Central memory CD8-positive, alpha-beta T cell (primary cell): ENCODE measurements around the gene DYRK1B.

Source experiments
- ATAC-seq: fragments of 150-1000 bp; cut with Tn5 transposase; replicated peaks from 2 replicates; pipeline ENCODE4 v1.10.0; 2022; ENCODE audit warnings: mild to moderate bottlenecking, moderate FRiP score, moderate number of reproducible peaks; ENCODE audit not compliant: poor library complexity, severe bottlenecking; ENCODE audit errors: extremely low read depth
- DNase-seq, 2 donors: peaks; one replicate each; pipeline ENCODE4 v3.0.0; 2021; ENCODE audit warnings: low spot score in 2 of 2
- H3K27ac Mint-ChIP-seq: one replicate; pipeline ENCODE4 v1.8.0; 2022; ENCODE audit warnings: low read depth, mild to moderate bottlenecking, moderate library complexity, mixed read lengths
- H3K27me3 Mint-ChIP-seq: one replicate; pipeline ENCODE4 v1.8.0; 2022; ENCODE audit warnings: mixed read lengths
- H3K36me3 Mint-ChIP-seq: one replicate; pipeline ENCODE4 v1.8.0; 2022; ENCODE audit warnings: mild to moderate bottlenecking, moderate library complexity, mixed read lengths; ENCODE audit not compliant: insufficient read depth
- H3K4me1 Mint-ChIP-seq: one replicate; pipeline ENCODE4 v1.8.0; 2022; ENCODE audit warnings: mixed read lengths
- H3K4me3 Mint-ChIP-seq: one replicate; pipeline ENCODE4 v1.8.0; 2022; ENCODE audit warnings: mild to moderate bottlenecking, moderate library complexity, mixed read lengths
- H3K9me3 Mint-ChIP-seq: one replicate; pipeline ENCODE4 v1.8.0; 2022; ENCODE audit warnings: mixed read lengths

The DYRK1B gene

DNA sequence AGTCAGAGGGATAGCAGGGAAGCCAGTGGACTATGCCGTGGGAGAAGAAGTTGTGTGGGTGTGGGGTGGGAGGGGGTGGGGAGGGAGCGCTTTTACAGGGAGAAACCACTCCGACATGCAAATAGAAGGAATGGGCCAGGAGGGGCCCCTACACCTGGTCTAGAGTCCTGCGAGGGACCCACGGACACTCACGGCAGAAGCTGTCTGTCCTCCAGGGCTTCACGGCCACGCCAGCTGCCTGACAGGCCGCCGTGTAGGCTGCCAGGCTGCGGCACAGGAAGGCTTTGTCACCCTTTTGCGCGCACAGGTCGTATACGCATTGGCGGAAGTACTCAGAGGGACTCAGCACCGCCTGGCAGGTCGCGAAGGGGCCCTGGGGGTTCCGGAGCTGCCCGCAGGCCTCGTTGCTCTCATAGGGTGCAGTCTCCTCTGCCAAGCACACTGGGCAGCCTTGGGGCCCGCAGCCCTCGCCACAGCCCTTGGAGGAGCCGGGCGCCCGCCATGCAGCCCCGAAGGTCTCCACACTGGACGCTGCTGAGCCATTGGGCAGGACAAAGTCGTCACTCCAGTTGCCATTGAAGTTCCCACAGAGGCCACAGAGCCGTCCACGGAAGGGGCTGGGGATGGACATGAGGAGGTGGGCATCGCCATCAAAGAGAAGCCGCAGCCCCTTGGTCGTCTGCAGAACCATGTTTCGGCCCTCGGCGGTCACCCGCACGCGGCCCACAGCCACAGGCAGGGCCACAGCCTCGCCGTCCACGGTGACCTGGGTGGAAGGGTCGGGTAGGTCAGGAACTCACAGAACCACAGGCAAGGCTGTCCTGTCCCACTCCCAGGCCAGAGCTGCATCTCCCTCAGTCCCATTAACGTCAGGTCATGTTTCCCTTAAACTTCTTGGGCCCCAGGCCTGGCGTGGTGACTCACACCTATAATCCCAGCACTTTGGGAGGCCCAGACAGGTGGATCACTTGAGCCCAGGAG lies 38.2 kb upstream of the DYRK1B start:
- H3K4me3 Mint-ChIP-seq, result no peak overlapping the region

DNA sequence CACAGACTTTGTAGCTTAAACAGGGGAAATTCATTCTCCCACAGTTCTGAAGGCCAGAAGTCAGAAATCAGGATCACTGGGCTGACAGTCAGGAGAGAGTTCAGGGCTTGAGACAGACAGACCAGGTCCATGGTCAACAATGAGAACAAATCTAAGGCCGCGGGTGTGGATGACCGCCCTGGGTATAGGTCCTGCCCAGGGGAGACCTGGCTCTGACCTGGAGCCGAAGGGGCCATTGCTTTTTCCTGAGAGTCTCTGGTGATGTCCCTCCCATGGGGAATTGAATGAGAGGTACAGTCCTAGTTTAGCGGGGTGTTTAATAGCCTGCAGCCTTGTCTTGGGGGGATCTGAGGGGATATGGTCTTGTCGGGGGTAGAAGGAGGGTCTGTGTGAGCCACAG lies 37.4 kb upstream of the DYRK1B start:
- DNase-seq, result no peak
- ATAC-seq, result no peak
- peaks cover 22% of the 10 kb centered on the region for H3K36me3 Mint-ChIP-seq
- H3K4me1 Mint-ChIP-seq, result no peaks in the 10 kb centered on the region
- no peak overlapping the region for H3K27ac Mint-ChIP-seq
- H3K9me3 Mint-ChIP-seq, result no peaks in the 10 kb centered on the region
- H3K27me3 Mint-ChIP-seq, result no peaks in the 10 kb centered on the region
- H3K4me3 Mint-ChIP-seq, result no peak overlapping the region

More for the DNA sequence above, 38.2 kb upstream of the DYRK1B start:
- Mint-ChIP-seq H3K9me3 (no peaks in the 10 kb centered on the region), H3K27ac (no peak overlapping the region), H3K27me3 (no peaks in the 10 kb centered on the region), H3K4me1 (no peaks in the 10 kb centered on the region), H3K36me3 (peaks cover 19% of the 10 kb centered on the region)
- ATAC-seq, result no peak
- DNase-seq, result no peak

DNA sequence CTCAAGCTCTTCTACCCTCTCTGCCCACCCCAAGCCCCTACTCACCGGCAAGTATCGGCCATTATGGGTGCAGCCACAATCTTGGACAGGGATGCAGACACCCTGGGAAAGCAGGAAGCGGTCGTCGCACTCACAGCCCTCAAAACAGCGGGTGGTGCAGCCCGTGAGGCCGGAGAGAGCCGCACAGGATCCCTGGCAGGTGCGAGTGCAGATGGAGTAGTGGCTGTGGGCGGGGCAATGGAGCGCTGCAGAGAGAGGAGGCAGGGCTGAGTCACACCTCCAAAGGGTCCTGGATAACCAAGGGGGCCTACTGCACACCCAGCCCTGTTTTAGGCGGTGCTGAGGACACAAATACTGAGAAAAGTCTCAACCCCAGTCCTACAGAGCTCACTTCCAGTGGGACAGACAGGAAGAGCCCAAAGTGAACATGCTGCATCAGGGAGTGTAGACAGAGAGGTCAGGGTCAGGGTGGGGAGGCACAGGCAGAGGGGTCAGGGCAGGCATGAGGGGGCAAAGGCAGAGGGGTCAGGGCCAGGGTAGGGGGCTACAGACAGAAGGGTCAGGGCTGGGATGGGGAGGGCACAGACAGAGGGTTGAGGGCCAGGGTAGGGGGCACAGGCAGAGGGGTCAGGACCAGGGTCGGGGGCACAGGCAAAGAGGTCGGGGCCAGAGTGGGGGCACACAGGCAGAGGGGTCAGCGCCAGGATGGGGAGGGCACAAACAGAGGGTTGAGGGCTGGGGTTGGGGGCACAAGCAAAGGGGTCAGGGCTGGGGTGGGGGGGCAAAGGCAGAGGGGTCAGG lies 36.4 kb upstream of the DYRK1B start:
- Mint-ChIP-seq H3K4me1 (no peaks in the 10 kb centered on the region), H3K36me3 (peaks cover 23% of the 10 kb centered on the region), H3K27me3 (no peaks in the 10 kb centered on the region), H3K9me3 (no peaks in the 10 kb centered on the region), H3K4me3 (no peak overlapping the region), H3K27ac (no peak overlapping the region)
- ATAC-seq, result no peak
- no peak for DNase-seq

DNA sequence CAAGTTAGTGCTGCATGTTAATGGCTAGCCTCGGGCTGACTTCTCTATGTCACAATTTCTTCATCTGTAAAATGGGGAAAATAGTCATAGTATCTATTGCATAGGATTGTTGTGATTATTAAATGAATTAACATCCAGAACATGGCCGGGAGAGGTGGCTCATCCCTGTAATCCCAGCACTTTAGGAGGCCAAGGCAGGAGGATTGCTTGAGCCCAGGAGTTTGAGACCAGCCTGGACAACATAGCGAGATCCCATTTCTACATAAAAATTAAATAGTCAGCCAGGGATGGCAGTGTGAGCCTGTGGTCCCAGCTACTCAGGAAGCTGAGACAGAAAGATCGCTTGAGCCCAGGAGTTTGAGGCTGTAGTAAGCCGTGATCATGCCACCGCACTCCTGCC lies 34.0 kb upstream of the DYRK1B start:
- no peaks in the 10 kb centered on the region for H3K27me3 Mint-ChIP-seq

DNA sequence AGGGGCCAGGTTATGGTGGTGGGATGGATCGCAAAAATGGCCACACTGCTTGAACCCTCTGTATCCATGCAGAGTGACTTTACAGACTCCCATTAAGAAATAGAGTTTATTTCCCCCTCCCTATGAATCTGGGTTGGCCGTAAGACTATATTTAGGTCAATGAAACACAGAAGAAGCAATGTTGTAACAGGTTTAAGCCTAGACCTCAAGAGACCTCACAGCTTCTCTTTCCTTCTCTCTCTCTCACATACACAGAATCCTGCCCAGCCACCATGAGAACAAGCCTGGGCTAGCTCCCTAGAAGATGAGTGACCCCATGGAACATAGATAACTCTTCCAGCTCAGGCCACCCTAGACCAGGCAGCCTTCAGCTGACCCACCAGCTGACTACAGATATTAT lies 33.2 kb upstream of the DYRK1B start:
- no peak overlapping the region for H3K27ac Mint-ChIP-seq
- ATAC-seq (no peak), DNase-seq (no peak)
- no peaks in the 10 kb centered on the region for H3K4me1 Mint-ChIP-seq
- H3K9me3 Mint-ChIP-seq, result no peaks in the 10 kb centered on the region
- peaks cover 31% of the 10 kb centered on the region for H3K36me3 Mint-ChIP-seq
- H3K4me3 Mint-ChIP-seq, result no peak overlapping the region
- no peaks in the 10 kb centered on the region for H3K27me3 Mint-ChIP-seq

More for the DNA sequence above, 34.0 kb upstream of the DYRK1B start:
- peaks cover 31% of the 10 kb centered on the region for H3K36me3 Mint-ChIP-seq
- ATAC-seq (no peak), DNase-seq (no peak)
- no peaks in the 10 kb centered on the region for H3K4me1 Mint-ChIP-seq
- H3K4me3 Mint-ChIP-seq, result no peak overlapping the region
- no peaks in the 10 kb centered on the region for H3K9me3 Mint-ChIP-seq
- no peak overlapping the region for H3K27ac Mint-ChIP-seq

DNA sequence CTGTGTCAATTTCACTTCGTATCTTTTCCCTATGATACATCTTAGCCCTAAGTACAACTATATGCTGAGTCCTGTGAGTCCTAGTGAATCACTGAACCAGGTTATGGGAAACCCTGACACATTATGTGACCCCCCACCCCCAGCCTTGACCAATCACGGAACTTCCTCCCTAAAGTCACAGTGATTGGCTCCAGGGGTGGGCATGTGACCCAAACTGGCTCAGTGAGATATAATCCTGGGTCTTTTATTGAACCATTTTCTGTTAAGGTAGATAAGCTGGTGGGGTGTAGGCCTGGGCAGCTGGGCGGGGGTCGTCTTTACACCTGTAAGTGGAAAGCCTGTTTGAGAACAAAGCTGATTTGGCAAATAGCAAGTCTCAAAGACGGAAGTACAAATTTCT lies 32.0 kb upstream of the DYRK1B start:
- Mint-ChIP-seq H3K27ac (no peak overlapping the region), H3K36me3 (peaks cover 27% of the 10 kb centered on the region), H3K4me3 (no peak overlapping the region)

DNA sequence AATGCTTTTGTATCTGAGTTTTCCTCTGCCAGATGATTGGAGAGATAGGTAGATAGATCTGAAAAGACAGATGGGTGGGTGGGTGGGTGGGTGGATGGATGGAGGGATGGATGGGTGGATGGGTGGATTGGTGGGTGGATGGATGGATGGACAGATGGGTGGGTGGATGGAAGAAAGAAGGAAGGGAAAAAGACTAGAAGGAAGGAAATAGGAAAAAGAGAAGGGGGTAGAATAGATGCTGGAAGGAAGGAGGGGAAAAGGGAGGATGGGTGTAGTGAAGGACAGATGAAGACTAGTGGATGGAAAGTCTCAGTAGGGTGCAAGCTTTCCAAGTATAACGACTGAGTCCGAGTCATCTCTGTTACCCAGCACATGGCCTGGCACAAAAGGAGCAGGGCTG lies 31.2 kb upstream of the DYRK1B start:
- H3K9me3 Mint-ChIP-seq, result no peaks in the 10 kb centered on the region
- ATAC-seq (no peak), DNase-seq (no peak)
- H3K4me1 Mint-ChIP-seq, result no peaks in the 10 kb centered on the region
- peaks cover 27% of the 10 kb centered on the region for H3K36me3 Mint-ChIP-seq
- H3K27me3 Mint-ChIP-seq, result no peaks in the 10 kb centered on the region
- H3K4me3 Mint-ChIP-seq, result no peak overlapping the region
- no peak overlapping the region for H3K27ac Mint-ChIP-seq

More for the DNA sequence above, 32.0 kb upstream of the DYRK1B start:
- no peak for DNase-seq
- H3K9me3 Mint-ChIP-seq, result no peaks in the 10 kb centered on the region
- no peak for ATAC-seq
- no peaks in the 10 kb centered on the region for H3K4me1 Mint-ChIP-seq
- no peaks in the 10 kb centered on the region for H3K27me3 Mint-ChIP-seq

DNA sequence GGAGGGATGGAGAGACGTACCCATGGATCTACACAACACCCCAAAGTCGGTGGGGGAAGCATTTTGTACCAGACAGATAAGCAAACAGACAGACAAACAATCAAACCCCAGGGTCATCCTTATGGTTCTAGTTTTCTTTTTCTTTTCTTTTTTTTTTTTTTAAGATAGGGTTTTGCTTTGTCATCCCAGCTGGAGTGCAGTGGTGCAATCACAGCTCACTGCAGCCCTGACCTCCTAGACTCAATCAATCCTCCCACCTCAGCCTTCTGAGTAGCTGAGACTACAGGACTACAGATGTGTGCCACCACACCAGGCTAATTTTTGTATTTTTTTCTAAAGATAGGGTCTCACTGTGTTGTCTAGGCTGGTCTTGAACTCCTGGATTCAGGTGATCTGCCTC lies 30.2 kb upstream of the DYRK1B start:
- Mint-ChIP-seq H3K27me3 (no peaks in the 10 kb centered on the region), H3K9me3 (no peaks in the 10 kb centered on the region), H3K4me3 (no peak overlapping the region), H3K36me3 (peaks cover 20% of the 10 kb centered on the region), H3K4me1 (no peaks in the 10 kb centered on the region), H3K27ac (no peak overlapping the region)
- DNase-seq, result no peak
- ATAC-seq, result no peak

DNA sequence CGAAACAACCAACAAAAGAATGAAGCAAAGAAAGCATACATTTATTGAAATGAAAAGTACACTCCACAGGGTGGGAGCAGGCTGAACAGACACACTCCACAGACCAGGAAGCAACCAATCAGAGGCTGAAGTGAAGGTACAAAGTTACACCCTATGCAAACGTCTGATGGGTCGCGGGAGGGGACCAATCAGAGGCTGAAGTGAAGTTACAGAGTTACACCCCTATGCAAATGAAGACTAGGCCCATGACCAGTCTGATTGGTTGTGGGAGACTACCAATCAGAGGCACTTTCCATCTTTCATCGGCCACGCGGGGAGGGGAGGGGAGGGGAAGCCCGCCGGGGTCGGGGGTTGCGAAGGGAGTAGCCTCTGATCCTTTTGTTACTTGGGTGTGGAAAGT lies 24.6 kb upstream of the DYRK1B start:
- Mint-ChIP-seq H3K4me3 (no peak overlapping the region), H3K4me1 (no peaks in the 10 kb centered on the region), H3K9me3 (no peaks in the 10 kb centered on the region), H3K27me3 (no peaks in the 10 kb centered on the region), H3K27ac (no peak overlapping the region), H3K36me3 (peaks cover 1% of the 10 kb centered on the region)
- DNase-seq, result no peak
- ATAC-seq, result no peak

DNA sequence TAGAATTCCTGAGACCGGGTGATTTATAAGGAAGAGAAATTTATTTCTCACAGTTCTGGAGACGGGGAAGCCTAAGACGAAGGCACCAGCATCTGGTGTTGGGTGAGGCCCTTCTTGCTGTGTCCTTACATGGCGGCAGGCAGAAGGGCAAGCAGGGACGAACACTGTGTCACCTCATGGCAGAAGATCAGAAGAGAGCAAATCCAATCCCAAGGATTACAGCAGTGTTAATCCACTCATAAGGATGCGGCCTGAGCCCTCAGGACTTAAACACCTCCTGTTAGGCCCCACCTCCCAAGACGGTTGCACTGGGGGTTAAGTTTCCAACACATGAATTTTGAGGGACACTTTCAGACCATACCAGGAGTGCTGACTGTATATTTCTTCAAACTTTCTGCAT lies 18.9 kb upstream of the DYRK1B start:
- Mint-ChIP-seq H3K36me3 (no peaks in the 10 kb centered on the region), H3K27ac (no peak overlapping the region), H3K4me3 (no peak overlapping the region), H3K4me1 (no peaks in the 10 kb centered on the region), H3K9me3 (no peaks in the 10 kb centered on the region), H3K27me3 (no peaks in the 10 kb centered on the region)
- ATAC-seq (no peak), DNase-seq (no peak)

DNA sequence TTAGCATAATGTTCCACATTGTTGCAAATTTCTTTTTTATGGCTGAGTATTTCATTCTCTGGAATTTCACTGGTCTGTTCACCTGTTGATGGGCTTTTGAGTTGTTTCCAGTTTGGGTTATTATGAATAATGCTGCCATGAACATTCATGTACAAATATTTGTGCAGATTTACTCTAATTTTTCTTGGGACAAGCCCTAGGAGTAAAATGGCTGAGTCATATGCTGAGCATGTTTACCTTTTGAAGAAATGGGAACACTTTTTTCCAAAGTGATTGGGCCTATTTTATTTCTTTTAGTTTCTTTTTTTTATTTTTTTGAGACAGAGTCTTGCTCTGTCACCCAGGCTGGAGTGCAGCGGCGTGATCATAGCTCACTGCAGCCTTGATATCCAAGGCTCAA lies 16.9 kb upstream of the DYRK1B start:
- H3K4me3 Mint-ChIP-seq, result no peak overlapping the region
- no peak for DNase-seq
- ATAC-seq, result no peak

DNA sequence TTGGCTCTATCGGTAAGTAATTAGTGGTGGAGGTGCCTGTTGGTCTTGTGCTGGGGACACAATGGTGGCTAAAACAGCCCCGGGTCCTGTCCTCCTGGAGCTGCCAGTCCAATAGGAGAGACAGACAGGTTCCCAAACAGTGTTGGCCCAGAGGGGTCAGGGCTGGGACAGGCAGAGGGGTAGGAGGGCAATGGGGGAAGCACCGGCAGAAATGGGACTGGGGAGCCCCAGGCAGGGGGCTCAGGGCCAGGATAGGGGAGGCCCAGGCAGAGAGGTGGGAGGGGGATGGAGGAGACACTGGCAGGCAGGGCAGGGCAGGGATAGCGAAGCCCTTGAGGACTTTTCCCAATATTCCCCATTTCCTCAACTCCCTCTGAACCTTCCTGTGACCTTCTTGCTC lies 14.4 kb upstream of the DYRK1B start:
- DNase-seq, result no peak
- H3K4me1 Mint-ChIP-seq, result peaks cover 37% of the 10 kb centered on the region
- H3K27me3 Mint-ChIP-seq, result no peaks in the 10 kb centered on the region
- no peak for ATAC-seq
- no peaks in the 10 kb centered on the region for H3K9me3 Mint-ChIP-seq
- no peak overlapping the region for H3K27ac Mint-ChIP-seq
- peaks cover 19% of the 10 kb centered on the region for H3K36me3 Mint-ChIP-seq
- no peak overlapping the region for H3K4me3 Mint-ChIP-seq

More for the DNA sequence above, 16.9 kb upstream of the DYRK1B start:
- H3K27me3 Mint-ChIP-seq, result no peaks in the 10 kb centered on the region
- H3K4me1 Mint-ChIP-seq, result peaks cover 13% of the 10 kb centered on the region
- H3K36me3 Mint-ChIP-seq, result peaks cover 10% of the 10 kb centered on the region
- no peaks in the 10 kb centered on the region for H3K9me3 Mint-ChIP-seq
- H3K27ac Mint-ChIP-seq, result no peak overlapping the region

DNA sequence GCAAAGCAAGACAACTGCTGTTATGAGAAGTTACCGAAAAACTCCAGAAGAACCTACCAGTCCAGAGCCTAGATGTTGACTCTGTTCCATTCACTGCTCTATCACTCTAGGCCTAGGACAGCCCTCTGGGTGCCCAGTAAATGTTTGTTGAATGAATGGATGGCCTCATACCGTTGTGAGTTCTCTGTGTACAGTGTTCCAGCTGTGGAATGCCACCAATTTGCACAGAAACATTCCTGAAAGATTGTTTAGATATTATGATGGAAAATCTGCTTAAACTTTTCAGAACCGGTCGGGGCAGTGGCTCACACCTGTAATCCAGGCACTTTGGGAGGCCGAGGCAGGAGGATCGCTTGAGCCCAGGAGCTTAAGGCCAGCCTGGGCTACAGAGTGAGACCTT lies 13.6 kb upstream of the DYRK1B start:
- H3K9me3 Mint-ChIP-seq, result no peaks in the 10 kb centered on the region
- peak overlapping the region; percentile 82 for H3K27ac Mint-ChIP-seq
- ATAC-seq (no peak), DNase-seq (no peak)
- peaks cover 19% of the 10 kb centered on the region for H3K36me3 Mint-ChIP-seq
- peak overlapping the region; percentile 83 for H3K4me3 Mint-ChIP-seq
- H3K4me1 Mint-ChIP-seq, result peaks cover 44% of the 10 kb centered on the region
- H3K27me3 Mint-ChIP-seq, result no peaks in the 10 kb centered on the region
